Spleen (tissue), 7 donors: ENCODE results near the gene ADAM33.

ENCODE experiments used
- POLR2AphosphoS5 ChIP-seq, 3 donors: sonication (generic); formaldehyde crosslinking; IDR thresholded peaks; one replicate each; pipeline ENCODE4 v1.5.1; 2017; ENCODE audit warnings: antibody characterized with exemption in 3 of 3
- TF ChIP-seq, protein P1 (sequence below), 11 experiments: fragments of 200-600 bp in 7 of 11; fragments of 450-650 bp in 4 of 11; sonication (generic) in 4 of 11; IDR thresholded peaks in 8 of 11; conservative IDR thresholded peaks in 3 of 11; 1 replicate in 7 of 11; 2 replicates in 4 of 11; pipeline versions ENCODE4 v1.4.0 to v1.8.0; 2016 to 2021; ENCODE audit warnings: antibody characterized with exemption in 11 of 11, inconsistent platforms in 4 of 11, mild to moderate bottlenecking in 1 of 11
- donor health status: DM: no; HTN: no; CAD: no; lungs with moderate emphysema.
- donor health status: DM: no; HTN: no; CAD: no.
- donor health status: DM: no; HTN: no; CAD: no.

DNA sequence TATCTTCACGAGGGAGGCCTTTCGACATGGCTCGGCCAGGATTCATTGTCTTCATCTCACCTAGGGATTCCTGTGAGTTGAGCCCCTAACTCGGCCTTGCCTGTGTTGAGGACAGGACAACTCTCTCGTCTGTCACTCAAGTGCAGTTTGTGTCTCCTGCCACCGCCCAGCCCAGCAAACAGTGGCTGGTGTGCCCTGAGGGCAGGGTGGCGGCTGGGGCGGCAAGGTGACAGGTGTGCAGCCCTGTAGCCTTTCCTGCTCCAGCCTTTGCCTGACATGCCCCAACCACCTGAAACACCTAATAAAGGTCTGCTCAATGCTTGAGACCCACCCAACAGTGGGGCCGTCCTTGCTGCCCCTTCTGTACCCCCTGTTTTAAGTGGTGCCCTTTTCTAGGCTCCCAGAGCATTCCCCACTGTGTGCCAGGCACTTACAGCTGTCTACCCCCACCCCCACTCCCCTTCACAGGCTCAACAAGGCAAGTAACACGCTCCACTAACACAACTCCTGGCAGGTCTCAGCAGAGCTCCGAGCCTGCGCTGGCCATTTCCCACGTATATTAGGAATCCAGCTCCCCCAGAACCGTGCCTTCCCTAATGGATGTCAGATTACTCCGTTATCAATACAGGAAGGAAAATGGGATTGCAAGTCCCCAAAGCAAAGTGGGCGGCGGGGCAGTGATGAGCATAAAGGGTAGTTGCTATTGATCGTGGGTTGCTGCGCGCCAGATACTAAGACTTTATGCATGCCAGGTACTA, 36.3 kb downstream of the ADAM33 start:
- TF ChIP-seq, protein P1, sequence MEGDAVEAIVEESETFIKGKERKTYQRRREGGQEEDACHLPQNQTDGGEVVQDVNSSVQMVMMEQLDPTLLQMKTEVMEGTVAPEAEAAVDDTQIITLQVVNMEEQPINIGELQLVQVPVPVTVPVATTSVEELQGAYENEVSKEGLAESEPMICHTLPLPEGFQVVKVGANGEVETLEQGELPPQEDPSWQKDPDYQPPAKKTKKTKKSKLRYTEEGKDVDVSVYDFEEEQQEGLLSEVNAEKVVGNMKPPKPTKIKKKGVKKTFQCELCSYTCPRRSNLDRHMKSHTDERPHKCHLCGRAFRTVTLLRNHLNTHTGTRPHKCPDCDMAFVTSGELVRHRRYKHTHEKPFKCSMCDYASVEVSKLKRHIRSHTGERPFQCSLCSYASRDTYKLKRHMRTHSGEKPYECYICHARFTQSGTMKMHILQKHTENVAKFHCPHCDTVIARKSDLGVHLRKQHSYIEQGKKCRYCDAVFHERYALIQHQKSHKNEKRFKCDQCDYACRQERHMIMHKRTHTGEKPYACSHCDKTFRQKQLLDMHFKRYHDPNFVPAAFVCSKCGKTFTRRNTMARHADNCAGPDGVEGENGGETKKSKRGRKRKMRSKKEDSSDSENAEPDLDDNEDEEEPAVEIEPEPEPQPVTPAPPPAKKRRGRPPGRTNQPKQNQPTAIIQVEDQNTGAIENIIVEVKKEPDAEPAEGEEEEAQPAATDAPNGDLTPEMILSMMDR (IDR thresholded peaks at IDR 0.05 in 8 of 11, conservative IDR thresholded peaks at IDR 0.05 in 3 of 11) = no peak
- TF ChIP-seq POLR2AphosphoS5 (IDR thresholded peaks at IDR 0.05) = no peak
